ENCODE measurements around the gene DES.
A peak's percentile ranks its signal among the peaks of the same experiment; 100 is the strongest.

Gene DES

GRCh38 chr2:219461047-219461514, 42.9 kb downstream of the DES start:
- no peak overlapping the region for H3K27ac ChIP-seq (ENCODE audit: low read depth, low read length)
- H3K4me1 ChIP-seq (ENCODE audit: insufficient read depth, low read length) = peaks cover 21% of the 10 kb centered on the region
- H3K4me3 ChIP-seq (ENCODE audit: low read length) = no peak overlapping the region
- H3K9me3 ChIP-seq (ENCODE audit: insufficient read depth, low read depth, low read length) = no peaks in the 10 kb centered on the region
- no peaks in the 10 kb centered on the region for H3K27me3 ChIP-seq (ENCODE audit: insufficient read depth, low read length)
- peak overlapping the region; percentile 21; the same call in 1 of the 2 replicates for H3K9ac ChIP-seq (ENCODE audit: low read depth, low read length)
- WGBS = 29% methylated on average over 11 of the region's 11 CpGs
- H3K36me3 ChIP-seq (ENCODE audit: insufficient read depth, low read length) = peaks cover 7% of the 10 kb centered on the region; the same call in 1 of the 2 replicates

DNA sequence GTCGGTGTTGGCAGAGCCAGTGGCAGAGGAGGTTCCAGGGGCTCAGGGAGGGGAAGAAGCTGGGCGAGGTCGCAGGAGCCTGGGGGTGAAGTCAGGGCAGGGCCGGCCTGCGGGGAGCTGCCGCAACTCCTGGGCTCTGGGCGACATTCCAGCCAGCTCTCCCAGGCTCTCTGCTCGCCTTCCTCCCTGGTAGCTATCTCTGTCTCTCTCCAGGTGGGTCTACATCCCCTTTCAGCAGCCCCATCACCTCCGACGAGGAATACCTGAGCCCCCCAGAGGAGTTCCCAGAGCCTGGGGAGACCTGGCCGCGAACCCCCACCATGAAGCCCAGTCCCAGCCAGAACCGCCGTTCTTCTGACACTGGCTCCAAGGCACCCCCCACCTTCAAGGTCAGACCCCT, 43.5 kb downstream of the DES start:
- H3K4me1 ChIP-seq (ENCODE audit: insufficient read depth, low read length) = peaks cover 21% of the 10 kb centered on the region
- 84% methylated on average over 14 of the region's 14 CpGs for WGBS
- no peak overlapping the region for H3K27ac ChIP-seq (ENCODE audit: low read depth, low read length)
- H3K9ac ChIP-seq (ENCODE audit: low read depth, low read length) = peak overlapping the region; percentile 21; the same call in 1 of the 2 replicates
- H3K27me3 ChIP-seq (ENCODE audit: insufficient read depth, low read length) = no peaks in the 10 kb centered on the region
- H3K36me3 ChIP-seq (ENCODE audit: insufficient read depth, low read length) = peaks cover 7% of the 10 kb centered on the region; the same call in 1 of the 2 replicates
- H3K4me3 ChIP-seq (ENCODE audit: low read length) = no peak overlapping the region
- H3K9me3 ChIP-seq (ENCODE audit: insufficient read depth, low read depth, low read length) = no peaks in the 10 kb centered on the region

DNA sequence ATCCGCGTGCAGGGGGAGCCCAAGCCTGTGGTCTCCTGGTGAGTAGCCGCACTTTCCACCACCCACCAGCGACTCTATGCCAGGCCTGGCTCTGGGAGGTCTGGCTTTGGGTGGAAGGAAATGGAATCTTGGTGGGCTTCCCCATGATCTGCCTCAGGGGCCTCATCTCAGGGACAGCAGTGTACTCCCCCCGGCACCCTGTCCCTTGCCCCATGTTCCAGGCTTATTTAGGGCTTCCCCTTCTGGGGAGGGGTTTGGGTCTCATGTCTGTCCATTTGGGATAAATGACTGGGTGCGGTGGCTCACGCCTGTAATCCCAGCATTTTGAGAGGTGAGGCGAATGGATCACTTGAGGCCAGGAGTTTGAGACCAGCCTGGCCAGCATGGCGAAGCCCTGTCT, 44.2 kb downstream of the DES start:
- Histone ChIP-seq H3K9me3 (ENCODE audit: insufficient read depth, low read depth, low read length) (no peaks in the 10 kb centered on the region), H3K36me3 (ENCODE audit: insufficient read depth, low read length) (peaks cover 7% of the 10 kb centered on the region; the same call in 1 of the 2 replicates), H3K4me1 (ENCODE audit: insufficient read depth, low read length) (peaks cover 21% of the 10 kb centered on the region), H3K27ac (ENCODE audit: low read depth, low read length) (no peak overlapping the region), H3K9ac (ENCODE audit: low read depth, low read length) (no peak overlapping the region), H3K4me3 (ENCODE audit: low read length) (no peak overlapping the region), H3K27me3 (ENCODE audit: insufficient read depth, low read length) (no peaks in the 10 kb centered on the region)
- 87% methylated on average over 9 of the region's 9 CpGs for WGBS

DNA sequence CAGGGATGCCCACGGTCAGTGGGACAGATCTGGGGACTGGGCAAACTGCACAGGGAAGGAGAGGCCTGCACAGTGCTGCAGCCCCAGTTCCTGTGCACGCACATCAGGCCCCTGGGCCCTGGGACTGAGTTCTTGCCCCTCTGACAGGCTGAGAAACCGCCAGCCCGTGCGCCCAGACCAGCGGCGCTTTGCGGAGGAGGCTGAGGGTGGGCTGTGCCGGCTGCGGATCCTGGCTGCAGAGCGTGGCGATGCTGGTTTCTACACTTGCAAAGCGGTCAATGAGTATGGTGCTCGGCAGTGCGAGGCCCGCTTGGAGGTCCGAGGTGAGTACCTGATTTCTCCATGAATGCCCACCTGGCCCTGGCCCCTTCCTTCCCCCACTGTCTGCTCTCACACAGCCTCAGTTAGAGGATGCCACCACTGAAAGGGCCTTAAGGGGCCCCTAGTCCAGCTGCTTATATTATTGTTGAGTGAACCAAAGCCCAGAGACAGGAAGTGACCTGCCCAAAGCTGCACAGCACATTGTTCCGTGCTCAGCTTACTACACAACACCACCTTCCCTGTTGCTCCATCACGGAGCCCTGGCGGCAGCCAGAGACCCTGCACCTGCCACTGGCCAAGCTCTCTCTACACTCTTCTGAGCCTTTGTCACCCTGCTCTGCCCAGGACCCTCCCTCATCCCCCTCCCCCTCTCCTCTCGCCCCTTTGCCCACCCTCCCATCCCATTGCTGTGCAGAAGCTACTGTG, 46.3 kb downstream of the DES start:
- Histone ChIP-seq H3K36me3 (ENCODE audit: insufficient read depth, low read length) (peaks cover 7% of the 10 kb centered on the region; the same call in 1 of the 2 replicates), H3K9me3 (ENCODE audit: insufficient read depth, low read depth, low read length) (no peaks in the 10 kb centered on the region), H3K27me3 (ENCODE audit: insufficient read depth, low read length) (no peaks in the 10 kb centered on the region), H3K4me3 (ENCODE audit: low read length) (no peak overlapping the region), H3K9ac (ENCODE audit: low read depth, low read length) (no peak overlapping the region), H3K27ac (ENCODE audit: low read depth, low read length) (no peak overlapping the region), H3K4me1 (ENCODE audit: insufficient read depth, low read length) (peaks cover 21% of the 10 kb centered on the region)
- WGBS = 92% methylated on average over 20 of the region's 21 CpGs

DNA sequence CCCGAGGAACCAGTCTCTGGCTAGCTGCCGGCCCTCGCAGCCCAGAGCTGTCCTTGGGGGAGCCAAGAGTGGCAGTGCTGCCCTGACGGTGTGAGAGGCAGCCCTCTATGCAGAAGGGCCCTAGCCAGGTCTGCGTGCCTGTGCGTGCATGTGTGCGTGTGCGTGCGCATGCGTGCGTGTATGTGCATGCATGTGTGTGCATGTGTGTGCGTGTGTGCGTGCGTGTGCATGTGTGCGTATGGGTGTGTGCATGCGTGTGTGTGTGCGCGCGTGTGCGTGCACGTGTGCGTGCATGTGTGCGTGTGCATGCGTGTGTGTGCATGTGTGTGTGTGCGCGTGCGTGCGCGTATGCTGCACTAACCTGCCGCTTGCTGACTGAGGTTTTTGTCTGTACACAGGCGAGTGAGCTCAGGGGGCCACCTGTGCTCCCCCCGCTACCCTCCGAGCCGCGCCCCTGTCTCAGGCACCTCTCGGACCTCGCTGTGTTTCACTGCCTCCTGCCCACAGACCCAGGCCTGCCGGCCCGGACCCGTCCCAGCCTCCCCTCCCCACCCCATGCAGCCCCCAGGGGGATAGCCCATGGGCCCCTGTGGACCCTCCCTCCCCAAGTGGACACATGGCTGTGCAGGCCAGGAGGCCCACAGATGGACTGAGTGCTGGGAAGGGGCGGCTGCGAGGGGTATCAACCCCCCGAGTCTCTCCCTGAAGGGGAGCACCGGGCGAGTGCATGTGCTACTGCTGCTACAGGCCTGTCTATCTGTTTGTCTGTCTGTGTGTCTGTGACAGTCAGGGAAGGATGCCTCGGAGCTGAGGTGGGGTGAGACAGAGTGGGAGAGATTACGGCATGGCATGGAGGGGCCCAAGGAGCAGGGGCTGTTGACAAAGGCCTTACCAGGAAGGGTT, 47.7 kb downstream of the DES start:
- no peak overlapping the region for H3K4me3 ChIP-seq (ENCODE audit: low read length)
- H3K27me3 ChIP-seq (ENCODE audit: insufficient read depth, low read length) = no peaks in the 10 kb centered on the region
- peaks cover 7% of the 10 kb centered on the region; the same call in 1 of the 2 replicates for H3K4me1 ChIP-seq (ENCODE audit: insufficient read depth, low read length)
- H3K36me3 ChIP-seq (ENCODE audit: insufficient read depth, low read length) = peaks cover 7% of the 10 kb centered on the region; the same call in 1 of the 2 replicates
- 91% methylated on average over 47 of the region's 47 CpGs for WGBS
- no peak overlapping the region for H3K27ac ChIP-seq (ENCODE audit: low read depth, low read length)
- no peak overlapping the region for H3K9ac ChIP-seq (ENCODE audit: low read depth, low read length)
- no peaks in the 10 kb centered on the region for H3K9me3 ChIP-seq (ENCODE audit: insufficient read depth, low read depth, low read length)

DNA sequence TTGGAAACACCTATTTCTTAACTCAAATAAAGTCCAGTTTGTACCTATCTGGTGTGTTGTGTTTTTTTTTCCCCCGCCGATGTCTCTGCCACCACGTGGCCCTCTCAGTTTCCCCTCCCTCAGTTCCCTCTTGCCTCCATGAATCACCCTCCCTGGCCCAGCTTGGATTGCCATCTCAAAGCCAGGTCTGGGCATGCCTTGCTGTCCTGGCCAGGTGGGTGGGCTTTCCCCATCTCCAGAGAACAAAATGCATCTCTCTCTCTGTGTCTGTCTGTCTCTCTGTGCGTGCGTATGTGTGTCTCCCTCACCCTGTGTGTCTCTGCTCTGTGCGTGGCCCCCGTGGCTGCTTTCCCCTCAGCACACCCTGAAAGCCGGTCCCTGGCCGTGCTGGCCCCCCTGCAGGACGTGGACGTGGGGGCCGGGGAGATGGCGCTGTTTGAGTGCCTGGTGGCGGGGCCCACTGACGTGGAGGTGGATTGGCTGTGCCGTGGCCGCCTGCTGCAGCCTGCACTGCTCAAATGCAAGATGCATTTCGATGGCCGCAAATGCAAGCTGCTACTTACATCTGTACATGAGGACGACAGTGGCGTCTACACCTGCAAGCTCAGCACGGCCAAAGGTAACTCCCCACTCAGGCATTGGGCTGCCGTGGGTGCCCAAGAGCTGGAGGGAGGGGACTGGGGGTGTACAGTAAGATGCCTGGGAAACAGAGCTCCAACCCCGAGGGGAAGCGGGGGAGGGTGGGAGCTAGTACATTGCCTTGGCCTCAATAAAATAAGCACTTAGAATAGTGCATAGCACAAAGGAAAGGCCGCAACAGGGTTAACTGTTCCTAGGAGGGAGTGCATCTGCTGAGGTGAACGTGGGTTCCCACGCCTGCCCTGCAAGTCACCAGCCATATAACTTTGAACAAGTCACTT, 48.9 kb downstream of the DES start:
- Histone ChIP-seq H3K27me3 (ENCODE audit: insufficient read depth, low read length) (no peaks in the 10 kb centered on the region), H3K36me3 (ENCODE audit: insufficient read depth, low read length) (peaks cover 7% of the 10 kb centered on the region; the same call in 1 of the 2 replicates), H3K4me3 (ENCODE audit: low read length) (no peak overlapping the region), H3K9me3 (ENCODE audit: insufficient read depth, low read depth, low read length) (no peaks in the 10 kb centered on the region), H3K9ac (ENCODE audit: low read depth, low read length) (no peak overlapping the region), H3K4me1 (ENCODE audit: insufficient read depth, low read length) (no peaks in the 10 kb centered on the region), H3K27ac (ENCODE audit: low read depth, low read length) (no peak overlapping the region)
- 90% methylated on average over 28 of the region's 28 CpGs for WGBS

DNA sequence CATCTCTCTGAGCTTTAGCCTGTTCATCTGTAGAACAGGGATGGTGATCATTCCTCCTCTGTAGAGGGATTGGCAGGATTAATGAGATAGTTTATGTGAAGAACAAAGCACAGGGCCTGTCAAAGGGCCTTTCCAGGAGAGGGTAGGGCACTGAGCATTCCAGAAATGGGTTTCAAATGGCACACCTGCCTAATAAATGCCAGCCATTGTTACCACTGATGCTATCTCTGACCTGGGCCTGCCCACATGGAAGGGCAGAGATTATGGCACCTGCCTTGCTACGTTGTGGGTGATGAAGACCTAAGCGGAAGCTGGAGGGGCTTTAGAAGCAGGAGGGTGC, 49.5 kb downstream of the DES start:
- H3K4me1 ChIP-seq (ENCODE audit: insufficient read depth, low read length) = no peaks in the 10 kb centered on the region
- H3K9me3 ChIP-seq (ENCODE audit: insufficient read depth, low read depth, low read length) = no peaks in the 10 kb centered on the region
- H3K9ac ChIP-seq (ENCODE audit: low read depth, low read length) = no peak overlapping the region
- H3K4me3 ChIP-seq (ENCODE audit: low read length) = no peak overlapping the region
- WGBS = 96% methylated on average over 2 of the region's 2 CpGs
- H3K27me3 ChIP-seq (ENCODE audit: insufficient read depth, low read length) = no peaks in the 10 kb centered on the region
- H3K36me3 ChIP-seq (ENCODE audit: insufficient read depth, low read length) = peaks cover 3% of the 10 kb centered on the region; the same call in 1 of the 2 replicates
- H3K27ac ChIP-seq (ENCODE audit: low read depth, low read length) = no peak overlapping the region

DNA sequence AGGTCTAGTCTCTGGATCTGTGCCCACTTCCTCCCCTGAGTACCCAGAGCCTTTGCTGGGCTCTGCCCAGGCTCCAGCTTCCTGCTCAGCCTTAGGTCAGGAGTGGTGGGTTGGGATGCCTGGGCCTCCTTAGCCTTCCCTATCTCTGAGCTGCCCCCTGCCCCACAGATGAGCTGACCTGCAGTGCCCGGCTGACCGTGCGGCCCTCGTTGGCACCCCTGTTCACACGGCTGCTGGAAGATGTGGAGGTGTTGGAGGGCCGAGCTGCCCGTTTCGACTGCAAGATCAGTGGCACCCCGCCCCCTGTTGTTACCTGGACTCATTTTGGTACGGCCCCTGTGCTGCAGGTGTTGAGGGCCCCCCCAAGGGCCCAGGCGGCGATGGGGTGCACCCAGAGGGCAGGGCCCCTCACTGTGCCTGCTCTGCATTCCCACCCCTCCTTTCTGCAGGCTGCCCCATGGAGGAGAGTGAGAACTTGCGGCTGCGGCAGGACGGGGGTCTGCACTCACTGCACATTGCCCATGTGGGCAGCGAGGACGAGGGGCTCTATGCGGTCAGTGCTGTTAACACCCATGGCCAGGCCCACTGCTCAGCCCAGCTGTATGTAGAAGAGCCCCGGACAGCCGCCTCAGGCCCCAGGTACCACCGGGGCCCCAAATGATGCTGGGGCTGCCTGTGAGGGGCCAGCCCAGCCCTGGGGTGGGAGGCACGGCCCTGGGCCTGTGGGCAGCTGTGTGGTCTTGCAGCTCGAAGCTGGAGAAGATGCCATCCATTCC, 50.4 kb downstream of the DES start:
- Histone ChIP-seq H3K36me3 (ENCODE audit: insufficient read depth, low read length) (peaks cover 3% of the 10 kb centered on the region; the same call in 1 of the 2 replicates), H3K27me3 (ENCODE audit: insufficient read depth, low read length) (no peaks in the 10 kb centered on the region), H3K4me3 (ENCODE audit: low read length) (no peak overlapping the region), H3K27ac (ENCODE audit: low read depth, low read length) (no peak overlapping the region), H3K9me3 (ENCODE audit: insufficient read depth, low read depth, low read length) (no peaks in the 10 kb centered on the region), H3K9ac (ENCODE audit: low read depth, low read length) (no peak overlapping the region), H3K4me1 (ENCODE audit: insufficient read depth, low read length) (no peaks in the 10 kb centered on the region)
- WGBS = 93% methylated on average over 23 of the region's 23 CpGs

GRCh38 chr2:219469186-219469724, 51.1 kb downstream of the DES start:
- 94% methylated on average over 16 of the region's 16 CpGs for WGBS
- H3K9me3 ChIP-seq (ENCODE audit: insufficient read depth, low read depth, low read length) = no peaks in the 10 kb centered on the region
- no peaks in the 10 kb centered on the region for H3K27me3 ChIP-seq (ENCODE audit: insufficient read depth, low read length)
- peaks cover 3% of the 10 kb centered on the region; the same call in 1 of the 2 replicates for H3K36me3 ChIP-seq (ENCODE audit: insufficient read depth, low read length)
- no peaks in the 10 kb centered on the region for H3K4me1 ChIP-seq (ENCODE audit: insufficient read depth, low read length)
- no peak overlapping the region for H3K27ac ChIP-seq (ENCODE audit: low read depth, low read length)
- no peak overlapping the region for H3K4me3 ChIP-seq (ENCODE audit: low read length)
- no peak overlapping the region for H3K9ac ChIP-seq (ENCODE audit: low read depth, low read length)

DNA sequence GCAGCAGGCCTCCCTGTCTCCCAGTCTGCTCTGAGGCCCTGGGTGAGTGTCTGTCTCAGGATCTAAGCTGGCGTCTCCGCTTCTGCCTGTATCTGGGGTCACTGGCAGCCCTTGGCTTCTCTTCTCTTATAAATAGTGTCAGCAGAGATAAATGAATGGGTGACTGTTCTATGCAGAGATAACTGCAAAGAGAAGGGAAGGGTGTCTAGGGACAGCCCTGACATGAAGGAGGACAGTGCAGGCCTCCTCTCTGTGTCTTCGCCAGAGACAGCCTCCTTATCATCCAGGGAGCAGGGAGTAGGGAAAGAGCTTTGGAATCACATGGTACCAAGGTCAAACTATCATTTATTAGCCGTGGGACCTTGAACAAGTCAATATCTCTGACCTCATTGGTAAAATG, 52.3 kb downstream of the DES start:
- no peak overlapping the region for H3K27ac ChIP-seq (ENCODE audit: low read depth, low read length)
- 97% methylated on average over 4 of the region's 4 CpGs for WGBS
- no peaks in the 10 kb centered on the region for H3K4me1 ChIP-seq (ENCODE audit: insufficient read depth, low read length)
- H3K27me3 ChIP-seq (ENCODE audit: insufficient read depth, low read length) = no peaks in the 10 kb centered on the region
- no peak overlapping the region for H3K4me3 ChIP-seq (ENCODE audit: low read length)
- no peaks in the 10 kb centered on the region for H3K9me3 ChIP-seq (ENCODE audit: insufficient read depth, low read depth, low read length)
- no peak overlapping the region for H3K9ac ChIP-seq (ENCODE audit: low read depth, low read length)
- H3K36me3 ChIP-seq (ENCODE audit: insufficient read depth, low read length) = no peaks in the 10 kb centered on the region
